Vagina (tissue), 2 donors: ENCODE results near the gene PAXX.

Experiments
- CTCF ChIP-seq, 3 experiments: fragments of 450-650 bp in 2 of 3; fragments of 200-600 bp in 1 of 3; sonication (generic) in 1 of 3; IDR thresholded peaks; one replicate each; pipeline ENCODE4 v1.5.1; 2017 to 2019; ENCODE audit warnings: antibody characterized with exemption in 3 of 3, mild to moderate bottlenecking in 2 of 3, moderate library complexity in 2 of 3
- POLR2AphosphoS5 ChIP-seq, 2 donors: sonication (generic); formaldehyde crosslinking; IDR thresholded peaks; one replicate each; pipeline ENCODE4 v1.9.0; 2017; ENCODE audit warnings: antibody characterized with exemption in 2 of 2, mild to moderate bottlenecking in 2 of 2, low read depth in 1 of 2; ENCODE audit not compliant: insufficient read depth in 1 of 2

GRCh38 chr9:137008312-137008711 lies 16.1 kb downstream of the PAXX start:
- no peak for TF ChIP-seq CTCF (IDR thresholded peaks at IDR 0.05)
- TF ChIP-seq POLR2AphosphoS5 (IDR thresholded peaks at IDR 0.05; ENCODE audit: insufficient read depth in 1 of 2, low read depth in 1 of 2) = no peak
